COLO668 (cell line): Measurements from ENCODE around the gene PPP4R3A.
"Not testable (repeated sequence)": the region's sequence is repeated elsewhere in the genome, so short reads cannot be mapped to it uniquely, and the experiment has no call there.

Experiments used
- DNase-seq: peaks from one replicate; lab custom pipeline; 2025; ENCODE audit not compliant: unreplicated experiment; lab: John Stamatoyannopoulos, UW

Gene PPP4R3A

DNA sequence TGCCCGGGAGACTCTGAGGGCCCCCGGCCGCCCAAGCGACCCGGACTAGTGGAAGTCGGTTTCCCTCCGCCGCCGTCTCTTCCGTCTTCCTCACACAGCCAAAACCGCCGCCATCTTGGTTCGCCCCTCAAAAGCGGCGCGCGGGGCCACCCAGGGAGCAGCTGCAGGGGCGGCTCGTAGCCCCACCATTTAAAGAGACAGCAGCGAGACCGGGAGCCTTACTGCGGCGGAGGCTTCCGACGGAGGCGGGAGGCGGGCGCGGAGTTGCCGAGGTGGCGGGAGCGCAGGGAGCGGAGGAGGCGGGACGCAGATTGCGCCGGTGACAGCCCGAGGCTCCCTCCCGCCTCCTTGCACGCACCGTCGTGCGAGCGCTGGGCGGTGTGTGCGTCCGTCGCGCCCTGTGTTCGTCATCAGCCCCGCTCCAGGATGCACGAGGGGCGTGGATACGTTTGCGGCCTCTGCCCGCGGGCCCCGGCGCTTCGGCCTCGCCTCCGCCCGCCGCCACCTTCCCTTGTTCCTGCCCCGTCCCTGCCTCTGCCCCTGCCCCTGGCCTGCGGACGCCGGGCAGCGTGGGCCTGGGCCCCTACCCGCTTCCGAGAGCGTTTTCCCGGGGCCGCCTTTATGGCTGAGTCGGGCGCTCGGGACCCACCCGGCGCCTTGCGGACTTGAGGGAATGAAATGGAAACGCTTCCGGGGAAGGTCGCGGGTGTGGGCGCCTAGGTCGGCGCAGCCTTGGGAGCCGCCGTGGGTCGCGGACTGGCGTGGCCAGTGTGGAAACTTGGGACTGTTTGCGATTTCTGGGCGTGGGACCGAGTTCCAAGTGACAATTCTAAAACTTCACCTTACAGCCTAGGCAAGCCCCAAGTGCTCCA lies at the start of gene PPP4R3A:
Gene PPP4R3A (minus strand): TSS at position 140 of the 872 bp plus-strand sequence. CDS start 663 bp downstream, outside the sequence.
- DNase-seq, result peak; percentile 99

DNA sequence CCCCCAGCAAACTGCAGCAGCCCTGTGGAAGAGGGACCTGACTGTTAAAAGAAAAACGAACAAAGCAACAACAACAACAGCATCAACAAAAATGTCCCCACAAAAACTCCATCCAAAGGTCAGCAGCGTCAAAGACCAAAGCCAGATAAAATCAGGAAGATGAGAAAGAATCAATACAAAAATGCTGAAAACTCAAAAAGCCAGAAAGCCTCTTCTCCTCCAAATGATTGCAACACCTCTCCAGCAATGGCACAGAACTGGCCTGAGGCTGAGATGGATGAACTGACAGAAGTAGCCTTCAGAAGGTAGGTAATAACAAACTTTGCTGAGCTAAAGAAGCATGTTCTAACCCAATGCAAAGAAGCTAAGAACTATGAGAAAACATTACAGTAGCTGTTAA lies 45.4 kb upstream of the PPP4R3A start:
- no peak for DNase-seq

DNA sequence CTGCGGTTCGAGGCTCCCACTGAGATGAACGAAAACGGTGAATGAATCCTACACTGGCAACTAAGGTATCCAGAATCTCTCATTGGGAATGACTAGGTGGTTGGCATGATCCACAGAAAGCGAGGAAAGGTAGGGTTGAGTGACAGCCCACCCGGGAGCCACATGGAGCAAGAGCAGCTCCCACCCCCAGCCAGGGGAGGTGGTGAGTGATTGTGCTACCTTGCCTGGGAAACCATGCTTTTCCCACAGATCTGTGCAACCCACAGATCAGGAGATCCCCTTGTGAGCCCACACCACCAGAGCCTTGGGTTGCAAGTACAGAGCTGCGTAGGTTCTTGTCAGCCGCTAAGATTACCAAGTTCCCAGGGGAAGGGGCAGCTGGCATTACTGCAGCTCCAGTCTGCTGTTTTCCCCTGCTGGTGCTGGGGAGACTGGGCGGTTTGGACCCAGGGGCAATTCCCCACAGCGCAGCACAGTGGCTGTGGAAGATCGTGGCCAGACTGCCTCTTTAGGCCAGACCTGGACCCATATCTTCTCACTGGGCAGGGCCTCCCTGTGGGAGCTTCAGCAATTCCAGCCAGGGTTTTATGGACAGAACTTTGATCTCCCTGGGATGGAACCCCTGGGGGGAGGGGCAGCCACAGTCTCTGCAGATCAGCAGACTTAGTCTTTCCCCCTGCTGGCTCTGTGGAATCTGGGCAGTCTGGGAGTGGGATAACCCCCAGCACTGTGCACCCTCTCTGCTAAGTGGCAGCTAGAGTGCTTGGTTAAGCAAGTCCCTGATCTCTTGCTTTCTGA lies 44.6 kb upstream of the PPP4R3A start:
- DNase-seq, result no peak

DNA sequence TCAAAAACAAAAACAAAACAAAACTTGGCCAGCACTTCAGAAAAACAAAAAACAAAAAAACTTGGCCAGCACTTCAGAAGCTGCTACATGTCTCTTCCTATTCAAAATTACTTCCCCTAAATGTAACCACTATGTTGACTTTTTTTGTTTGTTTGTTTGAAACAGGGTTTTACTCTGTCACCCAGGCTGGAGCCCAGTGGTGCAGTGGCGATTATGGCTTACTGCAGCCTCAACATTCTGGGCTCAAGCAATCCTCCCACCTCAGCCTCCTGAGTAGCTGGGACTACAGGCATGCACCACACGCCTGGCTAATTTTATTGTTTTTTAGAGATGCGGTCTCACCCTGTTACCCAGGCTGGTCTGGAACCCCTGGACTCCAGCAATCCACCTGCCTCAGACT lies 38.0 kb upstream of the PPP4R3A start:
- DNase-seq, result no peak

DNA sequence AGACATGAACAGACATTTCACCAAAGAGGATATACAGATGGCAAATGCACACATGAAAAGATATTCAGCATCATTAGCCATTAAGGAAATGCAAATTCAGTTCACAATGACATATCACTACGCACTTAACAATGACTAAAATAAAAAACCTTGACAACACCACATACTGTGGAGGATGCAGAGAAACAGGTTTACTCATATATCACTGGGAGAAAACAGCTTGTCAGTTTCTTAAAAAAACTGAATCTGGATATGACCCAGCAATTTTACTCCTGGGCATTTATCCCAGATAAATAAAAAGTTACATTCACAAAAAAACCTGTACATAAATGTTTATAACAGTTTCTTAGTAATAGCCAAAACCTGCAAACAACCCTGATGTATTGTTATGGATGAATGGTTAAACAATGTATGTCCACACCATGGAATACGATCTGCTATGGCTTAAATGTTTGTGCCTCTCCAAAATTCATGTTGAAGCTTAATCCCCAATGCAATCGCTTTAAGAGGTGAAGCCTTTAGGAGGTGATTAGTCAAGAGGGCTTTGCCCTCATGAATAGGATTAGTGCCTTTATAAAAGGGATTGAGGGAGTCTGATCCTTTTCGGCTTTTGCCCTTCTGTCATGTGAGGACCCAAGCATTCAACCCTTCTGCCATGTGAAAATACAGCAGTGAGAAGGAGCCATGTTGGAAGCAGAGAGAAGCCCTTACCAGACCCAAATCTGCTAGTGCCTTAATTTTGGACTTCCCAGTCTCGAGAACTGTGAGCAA lies 36.0 kb upstream of the PPP4R3A start:
- no peak for DNase-seq

DNA sequence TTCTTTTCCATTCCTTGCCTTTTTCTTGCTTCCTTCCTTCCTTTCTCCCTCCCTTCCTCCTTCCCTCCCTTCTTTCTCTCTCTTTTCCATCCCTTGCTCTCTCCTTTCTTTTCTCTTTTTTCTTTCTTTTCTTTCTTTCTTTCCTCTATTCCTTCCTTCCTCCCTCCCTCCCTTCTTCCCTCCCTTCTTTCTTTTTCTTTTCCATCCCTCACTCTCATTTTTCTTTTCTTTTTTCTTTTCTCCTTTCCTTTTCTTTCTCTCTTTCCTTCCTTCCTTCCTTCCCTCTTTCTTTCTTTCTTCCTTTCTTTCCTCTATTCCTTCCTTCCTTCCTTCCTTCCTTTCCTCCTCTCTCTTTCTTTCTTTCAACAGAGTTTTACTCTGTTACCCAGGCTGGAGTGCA lies 35.1 kb upstream of the PPP4R3A start:
- DNase-seq, result no peak

DNA sequence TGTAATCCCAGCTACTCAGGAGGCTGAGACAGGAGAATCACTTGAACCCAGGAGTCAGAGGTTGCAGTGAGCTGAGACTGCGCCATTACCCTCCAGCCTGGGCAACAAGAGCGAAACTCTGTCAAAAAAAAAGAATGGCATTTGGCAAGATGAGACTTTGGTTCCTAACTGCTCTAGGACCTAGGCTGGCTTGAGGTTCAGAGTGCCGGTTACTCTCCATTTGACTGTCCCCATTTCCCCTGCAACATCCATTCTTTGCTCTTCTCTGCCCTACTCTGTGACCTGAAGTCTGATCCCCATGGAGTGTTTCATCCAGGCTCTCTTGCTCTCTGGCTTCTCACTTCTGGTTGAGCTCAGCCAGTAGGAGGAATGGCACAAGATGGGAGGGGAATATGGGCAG lies 26.2 kb upstream of the PPP4R3A start:
- no peak for DNase-seq

DNA sequence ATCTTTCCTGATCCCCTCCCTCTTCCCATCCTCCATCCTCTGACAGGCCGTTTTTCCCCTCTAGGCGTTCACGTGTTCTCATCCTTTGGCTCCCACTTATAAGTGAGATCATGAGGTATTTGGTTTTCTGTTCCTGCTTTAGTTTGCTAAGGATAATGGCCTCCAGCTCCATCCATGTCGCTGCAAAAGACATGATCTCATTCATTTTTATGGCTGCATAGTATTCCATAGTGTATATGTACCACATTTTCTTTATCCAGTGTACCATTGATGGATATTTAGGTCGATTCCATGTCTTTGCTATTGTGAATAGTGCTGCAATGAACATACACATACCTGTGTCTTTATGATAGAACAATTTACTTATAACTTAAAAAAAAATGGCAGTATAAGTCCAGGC lies 23.9 kb upstream of the PPP4R3A start:
- not testable (repeated sequence) for DNase-seq

DNA sequence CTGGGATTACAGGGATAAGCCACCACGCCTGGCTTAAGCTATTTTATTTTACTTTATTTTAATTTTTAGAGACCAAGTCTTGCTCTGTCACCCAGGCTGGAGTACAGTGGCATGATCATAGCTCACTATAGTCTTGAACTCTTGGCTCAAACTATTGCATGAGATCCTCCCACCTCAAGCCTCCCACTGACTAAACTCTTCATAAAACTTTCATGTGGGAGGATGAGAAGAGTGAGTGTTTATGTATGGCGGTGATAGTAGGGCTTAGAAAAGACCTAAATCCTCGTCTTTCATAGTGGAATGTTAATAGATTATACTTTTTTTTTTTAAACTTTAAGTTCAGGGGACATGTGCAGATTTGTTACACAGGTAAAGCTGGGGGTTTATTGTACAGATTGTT lies 23.5 kb upstream of the PPP4R3A start:
- DNase-seq, result no peak

DNA sequence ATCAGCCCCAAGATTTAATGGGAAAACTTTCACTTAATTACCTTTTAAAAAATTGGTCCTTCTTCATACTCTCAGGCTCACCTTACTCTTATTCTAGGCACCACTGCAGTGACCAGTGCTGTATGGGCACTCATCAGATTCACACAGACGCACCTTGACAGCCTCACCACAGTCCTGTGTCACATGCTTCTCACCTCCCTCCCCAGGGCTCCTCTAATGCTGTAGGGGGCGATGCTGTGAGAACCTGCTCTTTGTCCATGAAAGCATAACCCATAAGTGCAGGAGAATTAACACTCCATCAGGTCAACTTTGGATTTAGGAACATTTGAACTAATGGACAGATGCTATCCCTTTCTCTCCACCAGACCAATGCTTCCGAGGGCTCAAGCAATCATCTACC lies 13.9 kb upstream of the PPP4R3A start:
- DNase-seq, result no peak

DNA sequence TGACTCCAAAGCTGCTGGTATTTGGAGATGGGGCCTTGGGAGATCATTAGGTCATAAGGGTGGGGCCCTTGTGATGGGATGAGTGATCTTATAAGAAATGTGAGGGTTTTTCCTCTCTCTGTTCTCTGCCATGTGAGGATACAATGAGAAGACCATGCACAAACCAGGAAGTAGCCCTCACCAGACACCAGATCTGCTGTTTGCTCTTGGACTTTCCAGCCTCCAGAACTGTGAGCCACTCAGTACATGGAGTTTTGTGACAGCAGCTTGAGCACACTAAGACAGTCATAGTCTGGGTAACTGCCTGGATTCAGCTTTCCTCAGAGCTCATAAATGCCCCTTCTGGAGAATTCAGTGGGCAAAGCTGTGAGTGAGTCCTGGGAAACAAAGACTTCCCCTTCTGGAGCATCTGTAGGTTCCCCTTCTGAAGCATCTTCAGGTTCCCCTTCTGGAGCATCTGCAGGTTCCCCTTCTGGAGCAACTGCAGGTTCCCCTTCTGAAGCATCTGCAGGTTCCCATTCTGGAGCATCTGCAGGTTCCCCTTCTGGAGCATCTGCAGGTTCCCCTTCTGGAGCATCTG lies 11.0 kb upstream of the PPP4R3A start:
- no peak for DNase-seq

DNA sequence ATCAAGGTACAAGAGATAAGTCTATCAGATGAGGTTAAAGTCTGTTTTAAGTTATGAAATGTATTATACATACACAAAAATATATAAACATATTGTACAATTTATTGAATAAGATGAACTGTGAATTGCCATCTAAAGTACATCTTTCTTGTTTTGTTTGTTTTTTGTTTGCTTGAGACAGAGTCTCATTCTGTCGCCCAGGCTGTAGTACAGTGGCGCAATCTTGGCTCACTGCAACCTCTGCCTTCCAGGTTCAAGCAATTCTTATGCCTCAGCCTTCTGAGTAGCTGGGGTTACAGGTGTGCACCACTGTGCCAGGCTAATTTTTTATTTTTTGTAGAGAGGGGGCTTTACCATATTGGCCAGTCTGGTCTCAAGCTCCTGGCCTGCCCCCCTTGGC lies 10.0 kb upstream of the PPP4R3A start:
- no peak for DNase-seq

DNA sequence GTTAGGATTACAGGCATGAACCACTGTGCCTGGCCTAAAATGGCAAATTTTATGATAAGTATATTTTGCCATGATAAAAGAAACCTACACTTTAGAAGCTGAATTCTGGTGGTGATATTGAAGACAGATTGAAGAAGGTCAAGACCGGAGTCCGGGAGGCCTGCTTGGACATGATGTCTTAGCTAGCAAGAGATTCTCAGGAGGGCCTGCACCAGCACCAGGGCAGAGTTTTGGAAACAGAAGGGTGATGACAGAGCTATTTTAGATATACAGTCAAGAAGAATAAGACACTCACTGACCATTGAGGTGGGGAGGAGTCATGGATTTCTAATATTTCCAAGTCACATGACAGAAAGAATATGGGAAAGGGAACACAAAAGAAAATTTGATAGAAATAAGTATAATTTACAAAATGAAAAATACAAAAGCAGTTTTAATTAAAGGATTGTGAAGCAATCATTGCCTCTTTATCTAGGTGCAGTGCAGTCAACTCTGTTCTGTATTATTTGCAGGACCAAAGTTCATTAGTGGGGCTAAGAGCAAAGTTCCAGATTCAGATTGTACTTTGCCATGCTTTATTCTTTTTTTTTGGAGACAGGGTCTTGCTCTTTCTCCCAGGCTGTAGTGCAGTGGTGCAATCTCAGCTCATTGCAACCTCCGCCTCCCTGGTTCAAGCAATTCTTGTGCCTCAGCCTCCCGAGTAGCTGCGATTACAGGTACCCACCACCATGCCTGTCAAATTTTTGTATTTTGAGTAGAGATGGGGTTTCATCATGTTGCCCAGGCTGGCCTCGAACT lies 9.3 kb upstream of the PPP4R3A start:
- DNase-seq, result no peak

DNA sequence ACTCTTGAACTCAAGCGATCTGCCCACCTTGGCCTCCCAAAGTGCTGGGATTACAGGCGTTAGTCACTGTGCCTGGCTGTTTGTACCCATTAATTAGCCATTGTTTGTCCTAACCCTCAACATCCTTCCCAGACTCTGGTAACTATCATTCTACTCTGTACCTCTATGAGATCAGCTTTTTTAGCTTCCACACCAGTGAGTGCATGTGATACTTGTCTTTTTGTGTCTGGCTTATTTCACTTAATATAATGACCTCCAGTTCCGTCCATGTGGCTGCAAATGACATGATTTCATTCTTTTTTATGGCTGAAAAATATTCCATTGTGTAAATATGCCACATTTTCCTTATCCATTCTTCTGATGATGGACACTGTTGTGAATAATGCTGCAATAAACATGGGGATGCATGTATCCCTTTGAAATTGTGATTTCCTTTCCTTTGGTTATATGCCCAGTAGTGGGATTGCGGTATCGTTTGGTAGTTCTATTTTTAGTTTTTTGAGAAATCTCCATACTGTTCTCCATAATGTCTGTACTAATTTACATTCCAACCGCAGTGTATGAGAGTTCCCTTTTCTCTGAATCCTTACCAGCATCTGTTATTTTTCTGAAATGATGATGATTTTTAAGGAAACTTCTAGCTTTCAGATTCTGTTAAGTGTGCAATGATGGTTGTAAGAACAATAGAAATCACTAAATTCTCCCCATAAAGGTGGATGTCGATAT lies 6.7 kb upstream of the PPP4R3A start:
- no peak for DNase-seq

DNA sequence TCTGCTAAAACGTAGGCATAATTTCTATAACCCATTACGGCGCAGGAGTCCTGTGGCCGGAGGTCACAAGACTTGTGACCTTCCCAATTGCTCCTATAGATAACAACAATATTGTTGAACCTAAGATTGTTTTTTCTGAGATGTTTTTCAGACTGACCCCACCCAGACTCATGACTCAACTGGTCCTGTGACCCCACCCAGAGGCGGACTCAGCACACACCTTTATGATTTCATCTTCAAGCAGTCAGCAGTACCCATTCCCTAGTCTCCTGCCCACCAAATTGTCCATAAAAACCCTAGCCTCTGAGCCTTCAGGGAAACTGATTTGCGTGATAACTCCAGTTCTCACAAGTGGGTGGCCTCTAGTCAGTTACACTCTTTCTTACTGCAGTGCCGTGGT lies 5.9 kb upstream of the PPP4R3A start:
- DNase-seq, result no peak

DNA sequence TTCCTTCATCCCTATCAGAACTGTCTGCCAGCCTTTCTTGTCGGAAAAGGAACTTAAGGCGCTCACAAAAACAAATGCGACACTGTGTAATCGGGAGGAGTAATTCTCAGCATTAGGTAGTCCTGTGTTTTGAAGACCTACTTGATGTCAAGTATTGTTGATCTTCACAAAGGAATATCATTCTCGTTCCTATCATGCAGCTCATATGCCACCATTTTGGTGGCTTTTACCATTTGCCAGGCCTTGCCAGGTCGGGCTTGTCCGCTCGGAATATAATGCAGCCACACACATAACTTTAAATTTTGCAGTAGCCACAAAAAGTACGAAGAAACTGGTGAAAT lies 903 bp upstream of the PPP4R3A start:
- peak; percentile 32 for DNase-seq

DNA sequence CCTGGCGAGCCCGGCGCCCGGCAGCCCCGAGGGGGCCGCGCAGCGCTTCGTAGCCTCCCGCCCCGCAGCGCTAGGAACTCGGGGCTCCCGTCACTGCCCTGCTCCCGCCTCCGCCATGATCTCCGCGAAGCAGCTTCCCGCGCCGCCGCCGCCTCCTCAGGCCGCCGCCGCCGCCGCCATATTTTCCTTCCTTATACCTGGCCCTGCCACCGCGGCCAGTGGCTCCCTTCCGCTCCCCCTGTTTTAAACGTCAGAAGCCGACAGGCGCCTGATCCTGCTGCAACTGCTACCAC lies 286 bp downstream of the PPP4R3A start:
- no peak for DNase-seq

DNA sequence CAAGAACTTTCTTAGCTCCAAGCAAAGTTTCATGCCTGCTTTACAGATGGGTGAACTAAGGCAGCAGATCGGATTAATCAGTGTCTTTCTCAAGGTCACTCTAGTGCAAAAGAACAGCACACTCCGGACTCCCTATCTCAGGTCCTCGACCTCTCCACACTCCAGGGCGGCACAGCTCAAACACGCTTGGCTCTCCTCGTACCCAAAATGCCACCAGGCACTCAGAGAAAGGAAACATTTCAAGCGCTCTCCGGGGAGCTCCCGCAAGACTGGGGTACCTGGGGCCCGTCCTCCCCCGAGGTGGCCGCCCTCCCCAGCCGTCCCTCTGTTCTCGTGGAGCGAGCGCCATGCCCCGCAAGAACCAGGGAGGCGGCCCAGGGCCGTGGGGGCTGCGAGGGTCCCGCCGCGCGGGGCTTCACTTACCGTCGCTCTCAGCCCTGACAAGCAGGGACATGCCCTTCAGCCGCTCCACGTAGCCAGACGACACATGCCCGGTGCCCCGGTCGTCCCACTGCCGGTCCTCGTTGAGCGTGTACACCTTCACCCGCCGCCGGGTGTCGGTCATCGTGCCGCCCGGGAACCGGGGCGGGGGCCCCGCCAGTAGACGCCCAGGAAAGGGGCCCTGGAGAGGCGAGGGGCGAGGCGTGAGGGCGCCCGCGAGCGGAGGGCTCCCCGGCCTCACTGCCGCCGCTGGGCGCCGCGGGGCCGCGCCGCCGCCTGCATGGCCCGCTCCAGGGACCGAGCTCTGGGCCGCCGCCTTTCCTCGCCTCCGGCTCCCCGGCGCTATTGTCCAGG lies 830 bp downstream of the PPP4R3A start:
- peak; percentile 66 for DNase-seq

DNA sequence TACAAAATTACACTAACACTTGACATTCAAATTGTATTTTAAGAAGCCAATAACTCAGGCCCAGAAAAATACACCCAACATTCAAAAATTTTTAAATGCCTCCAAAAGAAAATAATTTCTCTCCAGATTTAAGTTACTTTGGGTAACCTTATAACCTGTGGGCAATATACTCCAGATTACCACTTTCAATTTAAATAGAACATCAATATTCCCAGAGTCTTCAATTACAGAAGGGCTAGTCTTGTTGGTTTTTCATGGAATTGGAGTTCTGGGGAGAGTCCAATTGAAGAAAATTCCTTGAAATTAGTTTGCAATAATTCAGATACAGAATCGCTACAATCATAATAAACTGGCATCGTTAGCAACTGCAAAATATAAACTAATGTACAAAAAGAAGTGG lies 2.0 kb downstream of the PPP4R3A start:
- DNase-seq, result no peak
